ENCODE data around the gene NFE2L3.

GRCh38 chr7:26153241-26153822, 1.3 kb downstream of the NFE2L3 start:
- TF ChIP-seq SUZ12 (IDR thresholded peaks at IDR 0.05; ENCODE audit: extremely low read depth, insufficient read depth, insufficient read length) (no peak), ZNF274 (IDR thresholded peaks at IDR 0.05; ENCODE audit: low read depth, low read length) (no peak), YY1 (IDR thresholded peaks at IDR 0.05; ENCODE audit: insufficient read depth, insufficient read length) (no peak)

Measured in NT2/D1 (cell line).